HepG2 (cell line): ENCODE measurements around the gene PMFBP1. TPM values are rescaled to one million over a fixed set of nuclear protein-coding genes. Genes with fewer than 3 reads are reported as not detected.
A peak's percentile ranks its signal among the peaks of the same experiment; 100 is the strongest.

Experiments
- AFF4 ChIP-seq: sonication (generic); formaldehyde crosslinking; IDR thresholded peaks from 2 replicates; pipeline ENCODE4 v1.4.0; 2020; ENCODE audit warnings: missing genetic modification reagents
- ELF4 ChIP-seq: sonication (generic); formaldehyde crosslinking; IDR thresholded peaks from 2 replicates; pipeline ENCODE4 v1.5.0; 2020; ENCODE audit warnings: missing genetic modification reagents, mild to moderate bottlenecking, moderate library complexity, borderline replicate concordance
- GABPB1 ChIP-seq: IDR thresholded peaks from 2 replicates; pipeline ENCODE4 v1.6.1; 2016; ENCODE audit warnings: mild to moderate bottlenecking, missing genetic modification reagents, moderate library complexity, missing compliant biosample characterization
- ISX ChIP-seq: sonication (generic); formaldehyde crosslinking; conservative IDR thresholded peaks from 2 replicates; pipeline ENCODE4 v1.5.0; 2020; ENCODE audit warnings: missing genetic modification reagents
- NFIB ChIP-seq: sonication (generic); formaldehyde crosslinking; IDR thresholded peaks from 2 replicates; pipeline ENCODE4 v1.9.0; 2021; ENCODE audit warnings: missing genetic modification reagents, mild to moderate bottlenecking, borderline replicate concordance
- NR2F6 ChIP-seq, 2 experiments: IDR thresholded peaks; 2 replicates each; pipeline ENCODE4 v1.6.1; 2016; ENCODE audit warnings: antibody characterized with exemption in 1 of 2, mild to moderate bottlenecking in 1 of 2
- SMAD1 ChIP-seq: sonication (generic); formaldehyde crosslinking; IDR thresholded peaks from 2 replicates; pipeline ENCODE4 v1.4.0; 2020; ENCODE audit warnings: missing genetic modification reagents, low read depth, mild to moderate bottlenecking, borderline replicate concordance
- SNAI1 ChIP-seq: sonication (generic); formaldehyde crosslinking; IDR thresholded peaks from 2 replicates; pipeline ENCODE4 v1.5.0; 2020; ENCODE audit warnings: mild to moderate bottlenecking, missing genetic modification reagents, borderline replicate concordance
- SP4 ChIP-seq: sonication (generic); formaldehyde crosslinking; IDR thresholded peaks from 2 replicates; pipeline ENCODE4 v1.8.1; 2023; ENCODE audit warnings: mild to moderate bottlenecking, missing genetic modification reagents
- TP53 ChIP-seq: sonication (generic); formaldehyde crosslinking; conservative IDR thresholded peaks from 2 replicates; pipeline ENCODE4 v1.4.0; 2020; ENCODE audit warnings: missing genetic modification reagents
- YEATS4 ChIP-seq: sonication (generic); formaldehyde crosslinking; IDR thresholded peaks from 2 replicates; pipeline ENCODE4 v1.4.0; 2020; ENCODE audit warnings: missing genetic modification reagents, borderline replicate concordance
- ZBTB37 ChIP-seq: sonication (generic); formaldehyde crosslinking; IDR thresholded peaks from 2 replicates; pipeline ENCODE4 v1.4.0; 2020; ENCODE audit warnings: mild to moderate bottlenecking, missing genetic modification reagents
- ZFY ChIP-seq: sonication (generic); formaldehyde crosslinking; IDR thresholded peaks from 2 replicates; pipeline ENCODE4 v1.4.0; 2020; ENCODE audit warnings: missing genetic modification reagents
- ZNF318 ChIP-seq: sonication (generic); formaldehyde crosslinking; IDR thresholded peaks from 2 replicates; pipeline ENCODE4 v1.4.0; 2020; ENCODE audit warnings: mild to moderate bottlenecking, missing genetic modification reagents
- ZNF382 ChIP-seq: sonication (generic); formaldehyde crosslinking; IDR thresholded peaks from 2 replicates; pipeline ENCODE4 v1.5.0; 2020; ENCODE audit warnings: missing genetic modification reagents, mild to moderate bottlenecking, borderline replicate concordance
- ZNF432 ChIP-seq: sonication (generic); formaldehyde crosslinking; IDR thresholded peaks from 2 replicates; pipeline ENCODE4 v1.5.0; 2020; ENCODE audit warnings: missing genetic modification reagents, mild to moderate bottlenecking, borderline replicate concordance
- ZNF709 ChIP-seq: sonication (generic); formaldehyde crosslinking; IDR thresholded peaks from 2 replicates; pipeline ENCODE4 v1.5.0; 2020; ENCODE audit warnings: mild to moderate bottlenecking, missing genetic modification reagents
- ZNF768 ChIP-seq: sonication (generic); formaldehyde crosslinking; IDR thresholded peaks from 2 replicates; pipeline ENCODE4 v1.4.0; 2020; ENCODE audit warnings: missing genetic modification reagents
- polyA plus RNA-seq, 8 experiments: library from polyadenylated mRNA; depleted of rRNA in 3 of 8; stranded (reverse) in 7 of 8; unstranded in 1 of 8; fragments of >200 nt; fragmentation: Illumina TruSeq in 4 of 8; extraction: Trizol in 4 of 8; gene quantifications; 2 replicates each; pipeline versions ENCODE4 v1.2.1 to v1.2.3, GENCODE V29; 2011 to 2016; ENCODE audit warnings: low read depth in 4 of 8, missing spikeins in 1 of 8, mixed read lengths in 1 of 8; ENCODE audit not compliant: insufficient read depth in 1 of 8
- total RNA-seq, 5 experiments: library from RNA; depleted of rRNA; stranded (reverse); fragments of >200 nt; fragmentation: Illumina TruSeq; extraction: Trizol; gene quantifications; 2 replicates each; pipeline ENCODE4 v1.2.3, GENCODE V29; 2016; ENCODE audit warnings: low read depth in 1 of 5

The PMFBP1 gene
- total and polyA plus RNA-seq, 2 of the 13 experiments (the other 11 are each of a cell fraction or from before 2014, with no cell fraction given), result 1.9 to 3.8 TPM

- TF ChIP-seq SMAD1 (CRISPR knock-in tag) (no peak), ZNF709 (CRISPR knock-in tag) (no peak), ISX (CRISPR knock-in tag) (no peak), ZFY (CRISPR knock-in tag) (no peak), YEATS4 (CRISPR knock-in tag) (no peak), GABPB1 (peak; percentile 35; the same call in 1 of the 2 replicates), ZBTB37 (no peak), ZNF768 (CRISPR knock-in tag) (peak; percentile 32; the same call in 1 of the 2 replicates), NFIB (CRISPR knock-in tag) (no peak), ZNF432 (CRISPR knock-in tag) (no peak), SNAI1 (no peak), ZNF382 (CRISPR knock-in tag) (no peak), ELF4 (CRISPR knock-in tag) (no peak), SP4 (CRISPR knock-in tag) (no peak), ZNF318 (no peak), NR2F6 (IDR thresholded peaks at IDR 0.05) (no peak), NR2F6 (CRISPR knock-in tag; IDR thresholded peaks at IDR 0.05) (no peak), TP53 (no peak), AFF4 (no peak)
Observed at GRCh38 chr16:72098936-72099335, 73.0 kb downstream of the PMFBP1 start (continued).
